WTC11 (cell line): Measurements from ENCODE around the gene SPINT2. TPM values are rescaled to one million over a fixed set of nuclear protein-coding genes. Genes with fewer than 3 reads are reported as not detected.
A peak's percentile ranks its signal among the peaks of the same experiment; 100 is the strongest.
"Not testable (repeated sequence)": the region's sequence is repeated elsewhere in the genome, so short reads cannot be mapped to it uniquely, and the experiment has no call there.

Source experiments
- ATAC-seq: fragments of 200-7000 bp; cut with Tn5 transposase; 2 replicates; pipeline ENCODE4 v1.10.0; 2021; ENCODE audit warnings: mild to moderate bottlenecking, moderate library complexity
- CTCF ChIA-PET: fragments of 300-600 bp; sonication (Branson Sonifier 250); formaldehyde crosslinking; loops from one replicate; lab custom pipeline; 2021; ENCODE audit warnings: antibody characterized with exemption; lab: Charles Lee
- POLR2A ChIA-PET: fragments of 350-600 bp; sonication (Branson Sonifier 250); formaldehyde crosslinking; loops from one replicate; lab custom pipeline; 2021; ENCODE audit warnings: antibody characterized with exemption; lab: Charles Lee
- DNase-seq: peaks from one replicate; pipeline ENCODE4 v3.0.0; 2021; ENCODE audit warnings: low spot score
- H3K27ac Mint-ChIP-seq: 2 replicates; pipeline ENCODE4 v1.8.0; 2021; ENCODE audit warnings: mixed read lengths
- H3K27me3 Mint-ChIP-seq: 2 replicates; pipeline ENCODE4 v1.8.0; 2021; ENCODE audit warnings: low read depth, mild to moderate bottlenecking, moderate library complexity, mixed read lengths
- H3K36me3 Mint-ChIP-seq: 2 replicates; pipeline ENCODE4 v1.8.0; 2021; ENCODE audit warnings: mixed read lengths
- H3K4me1 Mint-ChIP-seq: 2 replicates; pipeline ENCODE4 v1.8.0; 2022; ENCODE audit warnings: mixed read lengths
- H3K4me3 Mint-ChIP-seq: 2 replicates; pipeline ENCODE4 v1.8.0; 2021; ENCODE audit warnings: mild to moderate bottlenecking, moderate library complexity, mixed read lengths
- H3K9me3 Mint-ChIP-seq: 2 replicates; pipeline ENCODE4 v1.8.0; 2021; ENCODE audit warnings: mixed read lengths
- GTF2I ChIP-seq: fragments of 250-450 bp; sonication (Bioruptor Pico); conservative IDR thresholded peaks from 2 replicates; pipeline ENCODE4 v1.4.0; 2021; ENCODE audit warnings: mild to moderate bottlenecking
- MLX ChIP-seq: sonication (generic); formaldehyde crosslinking; IDR thresholded peaks from 2 replicates; pipeline ENCODE4 v1.8.1; 2023; ENCODE audit warnings: mild to moderate bottlenecking, missing genetic modification reagents, moderate library complexity
- MYBL2 ChIP-seq: sonication (generic); formaldehyde crosslinking; IDR thresholded peaks from 2 replicates; pipeline ENCODE4 v1.8.1; 2023; ENCODE audit warnings: mild to moderate bottlenecking, moderate library complexity, missing genetic modification reagents
- NR3C1 ChIP-seq: sonication (generic); formaldehyde crosslinking; conservative IDR thresholded peaks from 2 replicates; pipeline ENCODE4 v1.8.1; 2023; ENCODE audit warnings: low read depth, mild to moderate bottlenecking, missing genetic modification reagents
- total RNA-seq: library from RNA; stranded (reverse); gene quantifications from 3 replicates; pipeline ENCODE4 v1.2.3, GENCODE V29; 2021

SPINT2 gene
- total RNA-seq, 1 experiment from 2014 or later, result 335 TPM

DNA sequence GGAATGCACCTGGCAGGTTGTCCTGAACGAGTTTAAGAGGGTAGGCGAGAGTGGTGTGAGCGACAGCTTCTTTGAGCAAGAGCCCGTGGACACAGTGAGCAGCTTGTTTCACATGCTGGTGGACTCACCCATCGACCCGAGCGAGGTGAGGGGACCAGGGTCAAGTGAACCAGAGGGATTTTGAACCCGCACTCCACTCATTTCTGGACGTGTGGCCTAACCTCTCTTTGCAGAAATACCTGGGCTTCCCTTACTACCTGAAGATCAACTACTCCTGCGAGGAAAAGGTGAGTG, 72.9 kb downstream of the SPINT2 start:
- peak overlapping the region; percentile 79; the same call in 1 of the 2 replicates for H3K27ac Mint-ChIP-seq
- peak overlapping the region; percentile 100 for H3K4me3 Mint-ChIP-seq
- TF ChIP-seq MLX (CRISPR knock-in tag) (no peak), MYBL2 (CRISPR knock-in tag) (no peak)
- ChIA-PET POLR2A (interaction anchor here (1.0 kb wide), 1 partner anchor 51 kb away, joined by 3 read pairs; the partner anchor contains the start of gene GGN), CTCF (interaction anchor here (1.0 to 2.1 kb wide), 4 partner anchors 25 to 195 kb away, joined by 3 to 11 read pairs (median 5); no protein-coding TSS in a partner anchor)
- peaks cover 3% of the 10 kb centered on the region; the same call in 1 of the 2 replicates for H3K27me3 Mint-ChIP-seq
- ATAC-seq, result no peak
- H3K36me3 Mint-ChIP-seq, result peaks cover 2% of the 10 kb centered on the region; the same call in 1 of the 2 replicates
- DNase-seq, result no peak
- no peaks in the 10 kb centered on the region for H3K9me3 Mint-ChIP-seq
- peaks cover 11% of the 10 kb centered on the region for H3K4me1 Mint-ChIP-seq

GRCh38 chr19:38339011-38339410, 74.6 kb downstream of the SPINT2 start:
- ATAC-seq, H3K36me3 Mint-ChIP-seq, H3K9me3 Mint-ChIP-seq, DNase-seq, H3K27me3 Mint-ChIP-seq: not testable (repeated sequence)
- Mint-ChIP-seq H3K27ac (peak overlapping the region; percentile 76), H3K4me3 (peak overlapping the region; percentile 39), H3K4me1 (peaks cover 14% of the 10 kb centered on the region)
- ChIA-PET CTCF (interaction anchor here (1.1 to 1.4 kb wide), 2 partner anchors 49 to 64 kb away, joined by 5 to 6 read pairs; partner anchors contain the start of genes FAM98C and GGN), POLR2A (interaction anchor here (1.1 kb wide), 1 partner anchor 23 kb away, joined by 3 read pairs; no protein-coding TSS in a partner anchor)

DNA sequence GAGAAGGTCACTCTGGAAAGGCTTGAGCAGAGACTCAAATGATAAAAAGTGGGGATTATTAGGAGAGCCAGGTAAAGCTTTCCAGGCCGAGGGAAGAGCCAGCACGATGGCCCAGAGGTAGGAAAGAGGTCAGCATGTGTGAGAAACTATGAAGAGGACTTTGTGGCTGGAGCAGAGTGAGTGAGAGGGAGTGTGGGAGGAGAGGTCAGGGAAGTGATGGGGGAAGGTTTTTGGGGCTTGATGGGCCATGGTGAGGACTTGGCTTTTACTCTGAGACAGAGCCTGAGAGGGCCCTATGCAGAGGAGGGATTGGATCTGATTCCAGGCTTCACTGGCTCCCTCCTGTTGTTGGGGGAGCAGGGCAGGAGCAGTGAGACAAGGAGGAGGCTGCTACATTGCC, 76.6 kb downstream of the SPINT2 start:
- DNase-seq (no peak), ATAC-seq (no peak)
- Mint-ChIP-seq H3K4me3 (no peak overlapping the region), H3K27ac (peak overlapping the region; percentile 9), H3K27me3 (peaks cover 3% of the 10 kb centered on the region; the same call in 1 of the 2 replicates), H3K4me1 (peaks cover 14% of the 10 kb centered on the region), H3K9me3 (no peaks in the 10 kb centered on the region), H3K36me3 (peaks cover 2% of the 10 kb centered on the region; the same call in 1 of the 2 replicates)
- CTCF ChIA-PET, result no interaction called here
- POLR2A ChIA-PET, result no interaction called here
- no peak for TF ChIP-seq NR3C1 (CRISPR knock-in tag)
- TF ChIP-seq GTF2I (CRISPR knock-in tag), result no peak

Other genes with a start within 250 kb of the SPINT2 start
- gene DPF1, start 40.4 kb upstream of the SPINT2 start, total RNA-seq, result 5.2 to 6.8 TPM (median 5.9 TPM) in 3 replicates
- gene PPP1R14A, start 8.2 kb upstream of the SPINT2 start, total RNA-seq, result 32.3 to 33.8 TPM (median 33.4 TPM) in 3 replicates
- 16.1 to 22.3 TPM (median 21.3 TPM) in 3 replicates for gene C19orf33, start 39.7 kb downstream of the SPINT2 start, total RNA-seq
- 83.3 to 92.5 TPM (median 90.1 TPM) in 3 replicates for gene YIF1B, start 51.4 kb downstream of the SPINT2 start, total RNA-seq
- 12.9 to 18.3 TPM (median 13.2 TPM) in 3 replicates for gene KCNK6, start 55.3 kb downstream of the SPINT2 start, total RNA-seq
- gene CATSPERG, start 71.3 kb downstream of the SPINT2 start, total RNA-seq, result 4.6 to 8.7 TPM (median 6.3 TPM) in 3 replicates
- gene PSMD8, start 110.0 kb downstream of the SPINT2 start, total RNA-seq, result 156 to 167 TPM (median 160 TPM) in 3 replicates
- gene GGN, start 123.5 kb downstream of the SPINT2 start, total RNA-seq, result 2.4 to 3.1 TPM (median 2.7 TPM) in 3 replicates
- gene SPRED3, start 124.1 kb downstream of the SPINT2 start, total RNA-seq, result 5.2 to 7.3 TPM (median 7.2 TPM) in 3 replicates
- gene FAM98C, start 138.5 kb downstream of the SPINT2 start, total RNA-seq, result 9.7 to 12.2 TPM (median 10.2 TPM) in 3 replicates
- gene RASGRP4, start 161.6 kb downstream of the SPINT2 start, total RNA-seq, result 2.5 to 4.1 TPM (median 3.4 TPM) in 3 replicates
- gene RYR1, start 169.1 kb downstream of the SPINT2 start, total RNA-seq, result 19.8 to 24.2 TPM (median 21.1 TPM) in 3 replicates